HCT116 (cell line): Measurements from ENCODE around the gene WASF1. TPM values are rescaled to one million over a fixed set of nuclear protein-coding genes. Genes with fewer than 3 reads are reported as not detected.

Experiments
- ATAC-seq: fragments of 200-7000 bp; cut with Tn5 transposase; 2 replicates; pipeline ENCODE4 v1.9.1; 2020; ENCODE audit warnings: mild to moderate bottlenecking, moderate library complexity
- Bru-seq: library from RNA; stranded (reverse); fragments of 400-500 nt; gene quantifications from one replicate; lab custom pipeline; 2021; lab: Mats Ljungman, UMichigan
- BruChase-seq, 2 experiments: library from RNA; stranded (reverse); fragments of 400-500 nt; gene quantifications; one replicate each; lab custom pipeline; 2021; lab: Mats Ljungman, UMichigan
- BruUV-seq: library from RNA; stranded (reverse); fragments of 400-500 nt; replicated peaks from 2 replicates; lab custom pipeline; 2021; lab: Mats Ljungman, UMichigan
- CTCF ChIA-PET: fragments of 300-600 bp; sonication (Branson Sonifier 250); formaldehyde crosslinking; loops from one replicate; lab custom pipeline; 2021; ENCODE audit warnings: antibody characterized with exemption; lab: Charles Lee
- POLR2A ChIA-PET: fragments of 300-600, 350-600 bp; sonication (Branson Sonifier 250); formaldehyde crosslinking; loops from one replicate; lab custom pipeline; 2021; ENCODE audit warnings: antibody characterized with exemption; lab: Charles Lee
- RAD21 ChIA-PET, 2 experiments: fragments of 300-600 bp; sonication (Branson Sonifier 250); formaldehyde crosslinking; loops; one replicate each; lab custom pipeline; 2023; ENCODE audit warnings: low total read pairs in 2 of 2; ENCODE audit not compliant: uncharacterized antibody in 2 of 2, unreplicated experiment in 2 of 2, low non-redundant PET in 1 of 2; lab: Charles Lee
- DNase-seq: peaks from one replicate; pipeline ENCODE4 v3.0.0-alpha.2; 2010; ENCODE audit warnings: low read depth, low spot score
- H2AFZ ChIP-seq: fragments of 200-600 bp; shearing (Covaris generic), sonication (generic); 2 replicates; pipeline ENCODE4 v1.6.1; 2017; ENCODE audit warnings: low read depth, mixed run types, mixed read lengths, antibody characterized with exemption, low read length; ENCODE audit not compliant: poor library complexity, severe bottlenecking
- H3K27ac ChIP-seq: 2 replicates; pipeline ENCODE4 v1.5.1; 2012; ENCODE audit warnings: low read depth, low read length
- H3K27me3 ChIP-seq: fragments of 200-600 bp; sonication (generic); 2 replicates; pipeline ENCODE4 v1.6.1; 2016; ENCODE audit warnings: mixed run types, low read length, mixed read lengths; ENCODE audit not compliant: insufficient read depth
- H3K36me3 ChIP-seq, 2 experiments: fragments of 200-500 bp in 1 of 2; fragments of 200-600 bp in 1 of 2; sonication (Bioruptor generic) in 1 of 2; sonication (generic) in 1 of 2; 2 replicates each; pipeline versions ENCODE4 v1.5.1 to v1.6.1; 2014 to 2016; ENCODE audit warnings: low read length in 2 of 2, inconsistent platforms in 1 of 2, mixed read lengths in 1 of 2, mixed run types in 1 of 2; ENCODE audit not compliant: insufficient read depth in 2 of 2, control insufficient read depth in 1 of 2
- H3K4me1 ChIP-seq, 2 experiments: fragments of 200-600 bp in 1 of 2; sonication (generic) in 1 of 2; 2 replicates each; pipeline versions ENCODE4 v1.5.1 to v1.6.1; 2012 to 2017; ENCODE audit warnings: low read length in 2 of 2, inconsistent platforms in 1 of 2, mild to moderate bottlenecking in 1 of 2, mixed read lengths in 1 of 2, mixed run types in 1 of 2, moderate library complexity in 1 of 2; ENCODE audit not compliant: insufficient read depth in 2 of 2, control insufficient read depth in 1 of 2
- H3K4me2 ChIP-seq: fragments of 200-600 bp; sonication (generic); 2 replicates; pipeline ENCODE4 v1.6.1; 2017; ENCODE audit warnings: mixed run types, low read length, mixed read lengths
- H3K4me3 ChIP-seq, 2 experiments: fragments of 200-600 bp in 1 of 2; sonication (generic) in 1 of 2; replicated peaks in 1 of 2; 2 replicates each; pipeline ENCODE4 v1.5.1; 2011 to 2016; ENCODE audit warnings: low read length in 2 of 2, control low read depth in 1 of 2, low read depth in 1 of 2, mild to moderate bottlenecking in 1 of 2, mixed read lengths in 1 of 2, mixed run types in 1 of 2
- H3K79me2 ChIP-seq: fragments of 200-600 bp; sonication (generic); 2 replicates; pipeline ENCODE4 v1.6.1; 2017; ENCODE audit warnings: mild to moderate bottlenecking, mixed run types, low read length, moderate library complexity, mixed read lengths; ENCODE audit not compliant: insufficient read depth
- H3K9ac ChIP-seq: fragments of 200-600 bp; sonication (generic); 2 replicates; pipeline ENCODE4 v1.6.1; 2016; ENCODE audit warnings: low read length, mixed read lengths
- H3K9me2 ChIP-seq: fragments of 200-600 bp; sonication (generic), shearing (Covaris generic); 2 replicates; pipeline ENCODE4 v1.6.1; 2017; ENCODE audit warnings: mixed run types, mild to moderate bottlenecking, moderate library complexity; ENCODE audit not compliant: insufficient read depth
- H3K9me3 ChIP-seq, 2 experiments: fragments of 200-500 bp in 1 of 2; fragments of 200-600 bp in 1 of 2; sonication (Bioruptor generic) in 1 of 2; sonication (generic) in 1 of 2; 2 replicates each; pipeline ENCODE4 v1.6.1; 2014 to 2017; ENCODE audit warnings: low read length in 2 of 2, mixed read lengths in 2 of 2, inconsistent platforms in 1 of 2, low read depth in 1 of 2, mild to moderate bottlenecking in 1 of 2, mixed run types in 1 of 2, moderate library complexity in 1 of 2; ENCODE audit not compliant: control insufficient read depth in 1 of 2, insufficient read depth in 1 of 2
- H4K20me1 ChIP-seq: fragments of 200-600 bp; sonication (generic), shearing (Covaris generic); 2 replicates; pipeline ENCODE4 v1.6.1; 2017; ENCODE audit warnings: mixed run types, mild to moderate bottlenecking, moderate library complexity; ENCODE audit not compliant: insufficient read depth
- CBX3 ChIP-seq: IDR thresholded peaks from 2 replicates; pipeline ENCODE4 v1.6.1; 2012; ENCODE audit warnings: low read depth
- CEBPB ChIP-seq: IDR thresholded peaks from 2 replicates; pipeline ENCODE4 v1.6.1; 2012; ENCODE audit warnings: low read depth
- EGR1 ChIP-seq: IDR thresholded peaks from 2 replicates; pipeline ENCODE4 v1.6.1; 2012; ENCODE audit warnings: low read depth
- ELF1 ChIP-seq: IDR thresholded peaks from 2 replicates; pipeline ENCODE4 v1.6.1; 2012; ENCODE audit warnings: low read depth, borderline replicate concordance
- FOSL1 ChIP-seq: IDR thresholded peaks from 2 replicates; pipeline ENCODE4 v1.6.1; 2012; ENCODE audit warnings: low read depth
- JUND ChIP-seq: IDR thresholded peaks from 2 replicates; pipeline ENCODE4 v1.6.1; 2012
- POLR2A ChIP-seq: IDR thresholded peaks from 2 replicates; pipeline ENCODE4 v1.7.0; 2011; ENCODE audit warnings: borderline replicate concordance; ENCODE audit not compliant: insufficient read depth, insufficient read length; ENCODE audit errors: extremely low read depth
- POLR2AphosphoS5 ChIP-seq: IDR thresholded peaks from 2 replicates; pipeline ENCODE4 v1.6.1; 2011; ENCODE audit warnings: mild to moderate bottlenecking, low read depth, low read length, moderate library complexity
- SIN3A ChIP-seq: IDR thresholded peaks from 2 replicates; pipeline ENCODE4 v1.6.1; 2012; ENCODE audit warnings: low read depth
- SP1 ChIP-seq: IDR thresholded peaks from 2 replicates; pipeline ENCODE4 v1.6.1; 2012; ENCODE audit warnings: low read depth
- TCF7L2 ChIP-seq: IDR thresholded peaks from 2 replicates; pipeline ENCODE4 v1.7.0; 2011; ENCODE audit warnings: borderline replicate concordance, inconsistent platforms; ENCODE audit not compliant: insufficient read depth, insufficient read length; ENCODE audit errors: extremely low read depth
- ZNF274 ChIP-seq: fragments of 200-500 bp; sonication (Bioruptor generic); IDR thresholded peaks from 2 replicates; pipeline ENCODE4 v1.6.1; 2014; ENCODE audit warnings: mild to moderate bottlenecking, low read depth, low read length, inconsistent platforms
- intact Hi-C: fragments of 100-400 bp; cut with micrococcal nuclease; formaldehyde crosslinking; loops from 2 replicates; pipeline ENCODE4 v1.10.0; 2022
- long read RNA-seq: library from polyadenylated mRNA; unstranded; transcript quantifications from one replicate; pipeline ENCODE4 v2.0.0, GENCODE V29; 2021; ENCODE audit not compliant: unreplicated experiment
- polyA plus RNA-seq: library from polyadenylated mRNA; unstranded; fragments of >200 nt; gene quantifications from 2 replicates; pipeline ENCODE4 v1.2.1, GENCODE V29; 2012; ENCODE audit warnings: missing spikeins
- total RNA-seq: library from RNA; stranded (reverse); gene quantifications from one replicate; pipeline ENCODE4 v1.2.1, GENCODE V29; 2021; ENCODE audit not compliant: unreplicated experiment
- TF ChIP-seq, protein P1 (sequence below): IDR thresholded peaks from 2 replicates; pipeline ENCODE4 v1.6.1; 2012; ENCODE audit warnings: low read depth
- TF ChIP-seq, protein P2 (sequence below), 3 experiments: fragments of 200-600 bp in 1 of 3; sonication (generic) in 1 of 3; IDR thresholded peaks in 2 of 3; conservative IDR thresholded peaks in 1 of 3; 2 replicates each; pipeline ENCODE4 v1.5.1; 2012 to 2017; ENCODE audit warnings: low read depth in 2 of 3, low read length in 2 of 3, antibody characterized with exemption in 1 of 3, borderline replicate concordance in 1 of 3, control low read depth in 1 of 3, mild to moderate bottlenecking in 1 of 3, mixed read lengths in 1 of 3, mixed run types in 1 of 3, moderate library complexity in 1 of 3; ENCODE audit not compliant: insufficient read depth in 1 of 3
- TF ChIP-seq, protein P3 (sequence below): IDR thresholded peaks from 2 replicates; pipeline ENCODE4 v1.6.1; 2012
- TF ChIP-seq, protein P4 (sequence below): IDR thresholded peaks from 2 replicates; pipeline ENCODE4 v1.6.1; 2011; ENCODE audit warnings: mild to moderate bottlenecking, low read length, moderate library complexity; ENCODE audit not compliant: insufficient replicate concordance; ENCODE audit errors: extremely low read depth

The WASF1 gene
- total RNA-seq: 25.9 TPM
- polyA plus RNA-seq: 12.4 and 18.6 TPM in 2 replicates
- percentile 76 among the genes with signal in this experiment for Bru-seq, nascent RNA
- BruChase-seq, experiment 1, labeled RNA remaining after a 6-hour chase: percentile 66 among the genes with signal in this experiment
- percentile 70 among the genes with signal in this experiment for BruChase-seq, experiment 2, labeled RNA remaining after a 2-hour chase
- long read RNA-seq, transcript WASF1-202 (10 exons, 3,075 nt): minor isoform, 7 of 37 reads
- long read RNA-seq, transcript WASF1-205 (9 exons, 2,675 nt): major isoform, 16 of 37 reads
- long read RNA-seq, partial matches to known transcripts: 0 of 37 reads
- long read RNA-seq, other reads (novel, unspliced or antisense): 7 of 37 reads

DNA sequence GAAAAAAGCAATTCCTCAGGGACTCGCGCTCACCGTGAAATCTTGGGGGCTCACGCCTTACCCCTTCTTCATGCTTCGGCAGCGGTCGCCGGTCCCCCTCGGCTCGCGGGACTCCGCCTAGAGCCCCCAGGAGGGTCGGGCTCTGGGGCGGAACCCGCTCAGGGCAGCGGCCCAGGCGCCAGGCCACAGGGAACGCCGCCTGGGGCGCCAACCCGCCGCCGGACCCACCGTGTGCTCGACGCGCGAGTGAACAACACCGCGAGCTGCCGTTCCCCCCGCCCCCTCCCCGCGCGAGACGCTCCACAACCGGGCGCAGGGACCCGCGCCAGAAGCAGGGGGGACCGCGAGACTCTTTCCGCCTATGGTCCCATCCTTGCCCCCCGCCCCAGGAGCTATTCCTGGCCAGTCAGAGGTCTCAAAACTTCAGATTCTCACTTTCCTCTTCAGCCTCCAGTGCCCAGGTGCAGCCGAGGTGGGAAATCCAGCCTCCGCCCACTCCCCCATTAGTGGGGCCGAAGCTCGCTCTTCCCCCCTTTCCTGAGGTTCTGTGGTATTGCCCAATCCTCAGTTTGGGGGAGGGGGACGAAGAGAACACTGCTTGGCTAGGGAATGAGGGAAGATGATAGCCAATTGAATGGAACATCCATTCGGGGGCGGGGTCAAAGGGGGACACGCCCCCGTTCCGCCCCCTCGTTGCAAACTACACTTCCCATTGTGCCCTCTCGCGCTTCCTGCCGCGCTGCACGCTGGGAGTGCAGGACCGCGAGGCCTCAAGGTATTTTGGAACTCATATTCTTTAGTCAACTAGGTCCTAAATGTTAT is at the start of gene WASF1:
WASF1 (minus strand) TSS at position 265 of the 822 bp plus-strand sequence. CDS start 52,069 bp downstream, outside the sequence.
- peak within 1 kb of the TSS; percentile 94 for H3K4me2 ChIP-seq
- ChIA-PET RAD21 (no interaction called here), POLR2A (no interaction called here), CTCF (interaction anchor here (0.8 to 2.2 kb wide), 3 partner anchors 20 to 162 kb away, joined by 3 to 4 read pairs (median 3); no protein-coding TSS in a partner anchor)
- no peaks in the 10 kb centered on the region for H3K9me3 ChIP-seq
- DNase-seq: peak; percentile 97
- ATAC-seq: peak; percentile 87
- no peaks in the 10 kb centered on the region for H3K36me3 ChIP-seq
- peaks cover 3% of the 10 kb centered on the region; the same call in 1 of the 2 replicates for H4K20me1 ChIP-seq
- peak within 1 kb of the TSS; percentile 68 for H3K27ac ChIP-seq
- no peaks in the 10 kb centered on the region for H3K9me2 ChIP-seq
- peaks cover 12 to 17% of the 10 kb centered on the region in 2 experiments; a peak in 3 of 4 replicates for H3K4me1 ChIP-seq
- peak within 1 kb of the TSS; percentile 91 for H2AFZ ChIP-seq
- intact Hi-C loops: no loop called here
- BruUV-seq: no TSS peak
- peaks cover 85% of the 10 kb centered on the region for H3K79me2 ChIP-seq
- peak within 1 kb of the TSS; percentile 82 to 89 for H3K4me3 ChIP-seq
- no peaks in the 10 kb centered on the region for H3K27me3 ChIP-seq
- peak within 1 kb of the TSS; percentile 81 for H3K9ac ChIP-seq
- peak; percentile 20 for TF ChIP-seq TCF7L2
- TF ChIP-seq POLR2AphosphoS5: peak; percentile 80
- peak; percentile 92 for TF ChIP-seq EGR1
- no peak for TF ChIP-seq ZNF274
- TF ChIP-seq SP1: peak; percentile 89
- TF ChIP-seq ELF1: peak; percentile 77; the same call in 1 of the 2 replicates
- TF ChIP-seq, protein P1, sequence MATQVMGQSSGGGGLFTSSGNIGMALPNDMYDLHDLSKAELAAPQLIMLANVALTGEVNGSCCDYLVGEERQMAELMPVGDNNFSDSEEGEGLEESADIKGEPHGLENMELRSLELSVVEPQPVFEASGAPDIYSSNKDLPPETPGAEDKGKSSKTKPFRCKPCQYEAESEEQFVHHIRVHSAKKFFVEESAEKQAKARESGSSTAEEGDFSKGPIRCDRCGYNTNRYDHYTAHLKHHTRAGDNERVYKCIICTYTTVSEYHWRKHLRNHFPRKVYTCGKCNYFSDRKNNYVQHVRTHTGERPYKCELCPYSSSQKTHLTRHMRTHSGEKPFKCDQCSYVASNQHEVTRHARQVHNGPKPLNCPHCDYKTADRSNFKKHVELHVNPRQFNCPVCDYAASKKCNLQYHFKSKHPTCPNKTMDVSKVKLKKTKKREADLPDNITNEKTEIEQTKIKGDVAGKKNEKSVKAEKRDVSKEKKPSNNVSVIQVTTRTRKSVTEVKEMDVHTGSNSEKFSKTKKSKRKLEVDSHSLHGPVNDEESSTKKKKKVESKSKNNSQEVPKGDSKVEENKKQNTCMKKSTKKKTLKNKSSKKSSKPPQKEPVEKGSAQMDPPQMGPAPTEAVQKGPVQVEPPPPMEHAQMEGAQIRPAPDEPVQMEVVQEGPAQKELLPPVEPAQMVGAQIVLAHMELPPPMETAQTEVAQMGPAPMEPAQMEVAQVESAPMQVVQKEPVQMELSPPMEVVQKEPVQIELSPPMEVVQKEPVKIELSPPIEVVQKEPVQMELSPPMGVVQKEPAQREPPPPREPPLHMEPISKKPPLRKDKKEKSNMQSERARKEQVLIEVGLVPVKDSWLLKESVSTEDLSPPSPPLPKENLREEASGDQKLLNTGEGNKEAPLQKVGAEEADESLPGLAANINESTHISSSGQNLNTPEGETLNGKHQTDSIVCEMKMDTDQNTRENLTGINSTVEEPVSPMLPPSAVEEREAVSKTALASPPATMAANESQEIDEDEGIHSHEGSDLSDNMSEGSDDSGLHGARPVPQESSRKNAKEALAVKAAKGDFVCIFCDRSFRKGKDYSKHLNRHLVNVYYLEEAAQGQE: no peak
- TF ChIP-seq CBX3: no peak; the same call in 1 of the 2 replicates
- TF ChIP-seq SIN3A: no peak
- TF ChIP-seq FOSL1: no peak
- TF ChIP-seq, protein P2, sequence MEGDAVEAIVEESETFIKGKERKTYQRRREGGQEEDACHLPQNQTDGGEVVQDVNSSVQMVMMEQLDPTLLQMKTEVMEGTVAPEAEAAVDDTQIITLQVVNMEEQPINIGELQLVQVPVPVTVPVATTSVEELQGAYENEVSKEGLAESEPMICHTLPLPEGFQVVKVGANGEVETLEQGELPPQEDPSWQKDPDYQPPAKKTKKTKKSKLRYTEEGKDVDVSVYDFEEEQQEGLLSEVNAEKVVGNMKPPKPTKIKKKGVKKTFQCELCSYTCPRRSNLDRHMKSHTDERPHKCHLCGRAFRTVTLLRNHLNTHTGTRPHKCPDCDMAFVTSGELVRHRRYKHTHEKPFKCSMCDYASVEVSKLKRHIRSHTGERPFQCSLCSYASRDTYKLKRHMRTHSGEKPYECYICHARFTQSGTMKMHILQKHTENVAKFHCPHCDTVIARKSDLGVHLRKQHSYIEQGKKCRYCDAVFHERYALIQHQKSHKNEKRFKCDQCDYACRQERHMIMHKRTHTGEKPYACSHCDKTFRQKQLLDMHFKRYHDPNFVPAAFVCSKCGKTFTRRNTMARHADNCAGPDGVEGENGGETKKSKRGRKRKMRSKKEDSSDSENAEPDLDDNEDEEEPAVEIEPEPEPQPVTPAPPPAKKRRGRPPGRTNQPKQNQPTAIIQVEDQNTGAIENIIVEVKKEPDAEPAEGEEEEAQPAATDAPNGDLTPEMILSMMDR (IDR thresholded peaks at IDR 0.05 in 2 of 3, conservative IDR thresholded peaks at IDR 0.05 in 1 of 3; ENCODE audit: borderline replicate concordance in 1 of 3, insufficient read depth in 1 of 3, low read depth in 2 of 3, low read length in 2 of 3): no peak
- TF ChIP-seq, protein P3, sequence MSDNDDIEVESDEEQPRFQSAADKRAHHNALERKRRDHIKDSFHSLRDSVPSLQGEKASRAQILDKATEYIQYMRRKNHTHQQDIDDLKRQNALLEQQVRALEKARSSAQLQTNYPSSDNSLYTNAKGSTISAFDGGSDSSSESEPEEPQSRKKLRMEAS: peak; percentile 86
- peak; percentile 92 for TF ChIP-seq CEBPB
- TF ChIP-seq, protein P4, sequence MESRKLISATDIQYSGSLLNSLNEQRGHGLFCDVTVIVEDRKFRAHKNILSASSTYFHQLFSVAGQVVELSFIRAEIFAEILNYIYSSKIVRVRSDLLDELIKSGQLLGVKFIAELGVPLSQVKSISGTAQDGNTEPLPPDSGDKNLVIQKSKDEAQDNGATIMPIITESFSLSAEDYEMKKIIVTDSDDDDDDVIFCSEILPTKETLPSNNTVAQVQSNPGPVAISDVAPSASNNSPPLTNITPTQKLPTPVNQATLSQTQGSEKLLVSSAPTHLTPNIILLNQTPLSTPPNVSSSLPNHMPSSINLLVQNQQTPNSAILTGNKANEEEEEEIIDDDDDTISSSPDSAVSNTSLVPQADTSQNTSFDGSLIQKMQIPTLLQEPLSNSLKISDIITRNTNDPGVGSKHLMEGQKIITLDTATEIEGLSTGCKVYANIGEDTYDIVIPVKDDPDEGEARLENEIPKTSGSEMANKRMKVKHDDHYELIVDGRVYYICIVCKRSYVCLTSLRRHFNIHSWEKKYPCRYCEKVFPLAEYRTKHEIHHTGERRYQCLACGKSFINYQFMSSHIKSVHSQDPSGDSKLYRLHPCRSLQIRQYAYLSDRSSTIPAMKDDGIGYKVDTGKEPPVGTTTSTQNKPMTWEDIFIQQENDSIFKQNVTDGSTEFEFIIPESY: peak; percentile 68
- TF ChIP-seq POLR2A: peak; percentile 41
- peak; percentile 64 for TF ChIP-seq JUND
